ENCODE measurements around the gene FAM151B.

DNA sequence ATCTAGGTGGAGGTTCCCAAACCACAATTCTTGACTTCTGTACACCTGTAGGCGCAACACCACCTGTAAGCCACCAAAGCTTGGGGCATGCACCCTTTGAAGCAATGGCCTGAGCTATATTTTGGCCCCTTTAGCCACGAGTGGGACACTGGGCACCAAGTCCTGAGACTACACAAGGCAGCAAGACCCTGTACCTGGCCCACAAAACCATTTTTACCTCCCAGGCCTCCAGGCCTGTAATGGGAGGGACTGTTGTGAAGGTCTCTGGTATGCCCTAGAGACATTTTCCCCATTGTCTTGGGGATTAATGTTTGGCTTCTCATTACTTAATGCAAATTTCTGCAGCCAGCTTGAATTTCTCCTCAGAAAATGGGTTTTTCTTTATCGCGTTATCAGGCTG, 24.6 kb upstream of the FAM151B start:
- TF ChIP-seq POLR2A (IDR thresholded peaks at IDR 0.05; ENCODE audit: low read depth, low read length): no peak
- no peak for TF ChIP-seq POLR2AphosphoS5 (IDR thresholded peaks at IDR 0.05; ENCODE audit: low read depth, low read length)
- no peak for TF ChIP-seq TAF1 (IDR thresholded peaks at IDR 0.05; ENCODE audit: borderline replicate concordance, low read depth, low read length)
